ENCODE results near the gene BGN. TPM values are rescaled to one million over a fixed set of nuclear protein-coding genes. Genes with fewer than 3 reads are reported as not detected.

Gene BGN
- total and polyA plus RNA-seq, 2 experiments from 2014 or later = 0.87 to 1.8 TPM

- ATAC-seq = no peak
- DNase-seq (ENCODE audit: low spot score) = no peak
- Histone ChIP-seq H3K27ac (ENCODE audit: low read depth) (no peak overlapping the region), H3K27me3 (ENCODE audit: insufficient read depth) (no peaks in the 10 kb centered on the region), H3K36me3 (ENCODE audit: insufficient read depth) (no peaks in the 10 kb centered on the region), H3K4me2 (no peak overlapping the region), H3K4me1 (ENCODE audit: insufficient read depth) (no peaks in the 10 kb centered on the region), H2AFZ (no peak overlapping the region), H3K4me3 (no peak overlapping the region), H3K79me2 (replicated peaks; ENCODE audit: insufficient read depth) (no peaks in the 10 kb centered on the region), H3F3A (replicated peaks; ENCODE audit: low read depth) (no peaks in the 10 kb centered on the region), H3K9me2 (ENCODE audit: insufficient read depth) (no peaks in the 10 kb centered on the region), H4K20me1 (replicated peaks; ENCODE audit: insufficient read depth) (no peaks in the 10 kb centered on the region)
- Mint-ChIP-seq H3K27me3 (ENCODE audit: insufficient read depth, low read depth, poor library complexity) (peaks cover 4% of the 10 kb centered on the region), H3K4me1 (no peaks in the 10 kb centered on the region), H3K36me3 (ENCODE audit: low read depth) (peaks cover 5% of the 10 kb centered on the region; the same call in 2 of the 3 replicates), H3K27ac (no peak overlapping the region), H3K9me3 (no peaks in the 10 kb centered on the region), H3K4me3 (no peak overlapping the region)
- TF ChIP-seq ZNF331 (CRISPR knock-in tag; IDR thresholded peaks at IDR 0.05; ENCODE audit: low read depth) (no peak), EZH2 (IDR thresholded peaks at IDR 0.05; ENCODE audit: low read depth, unreplicated experiment) (no peak), ZNF462 (CRISPR knock-in tag; IDR thresholded peaks at IDR 0.05) (no peak), STAT1 (IDR thresholded peaks at IDR 0.05; ENCODE audit: unreplicated experiment) (no peak), REST (IDR thresholded peaks at IDR 0.05; ENCODE audit: unreplicated experiment) (no peak), NANOG (IDR thresholded peaks at IDR 0.05; ENCODE audit: borderline replicate concordance) (no peak), ETS1 (IDR thresholded peaks at IDR 0.05) (no peak), CREB1 (CRISPR knock-in tag; IDR thresholded peaks at IDR 0.05; ENCODE audit: low read depth) (no peak), POLR2AphosphoS5 (IDR thresholded peaks at IDR 0.05; ENCODE audit: low read depth) (no peak), EZH2phosphoT487 (IDR thresholded peaks at IDR 0.05; ENCODE audit: unreplicated experiment) (no peak), JUNB (IDR thresholded peaks at IDR 0.05; ENCODE audit: unreplicated experiment) (no peak), ZNF114 (CRISPR knock-in tag; IDR thresholded peaks at IDR 0.05) (no peak), CTCF (conservative IDR thresholded peaks at IDR 0.05; ENCODE audit: low read depth in 2 of 2) (no peak)
These were observed 39.8 kb upstream of the BGN start for GRCh38 chrX:153454901-153455550.

Data from GM23338 (cell line).